SK-N-SH treated with all-trans-retinoic acid at 6 μM for 48 hours (cell line): ENCODE measurements around the gene GRK5.

Experiments used
- CREB5 ChIP-seq: fragments of 250-450 bp; sonication (Bioruptor Pico); IDR thresholded peaks from 2 replicates; pipeline ENCODE4 v1.5.1; 2020; ENCODE audit warnings: low read depth, mild to moderate bottlenecking, moderate library complexity
- CSRNP3 ChIP-seq: fragments of 250-450 bp; sonication (Bioruptor Pico); IDR thresholded peaks from 2 replicates; pipeline ENCODE4 v1.5.1; 2021; ENCODE audit warnings: mild to moderate bottlenecking, moderate library complexity
- ISL1 ChIP-seq: fragments of 250-450 bp; sonication (Bioruptor Pico); IDR thresholded peaks from 2 replicates; pipeline ENCODE4 v2.1.2; 2022; ENCODE audit warnings: mild to moderate bottlenecking, moderate library complexity
- PATZ1 ChIP-seq: fragments of 250-450 bp; sonication (Bioruptor Pico); IDR thresholded peaks from 2 replicates; pipeline ENCODE4 v1.8.0; 2020; ENCODE audit warnings: mild to moderate bottlenecking, moderate library complexity, borderline replicate concordance
- RARB ChIP-seq: fragments of 250-450 bp; sonication (Bioruptor Pico); IDR thresholded peaks from 2 replicates; pipeline ENCODE4 v1.8.0; 2021; ENCODE audit warnings: mild to moderate bottlenecking, moderate library complexity
- TCF4 ChIP-seq: fragments of 250-450 bp; sonication (Bioruptor Pico); IDR thresholded peaks from 2 replicates; pipeline ENCODE4 v1.8.0; 2021; ENCODE audit warnings: mild to moderate bottlenecking, moderate library complexity, borderline replicate concordance
- ZFP30 ChIP-seq: fragments of 450-650 bp; formaldehyde crosslinking; IDR thresholded peaks from 2 replicates; pipeline ENCODE4 v1.5.0; 2022; ENCODE audit warnings: mild to moderate bottlenecking, moderate library complexity

- no peak for TF ChIP-seq PATZ1 (CRISPR knock-in tag)
- no peak for TF ChIP-seq ISL1 (CRISPR knock-in tag)
- no peak for TF ChIP-seq CSRNP3
- TF ChIP-seq CREB5 (CRISPR knock-in tag), result no peak
- no peak for TF ChIP-seq TCF4 (CRISPR knock-in tag)
- no peak for TF ChIP-seq ZFP30
- no peak for TF ChIP-seq RARB (CRISPR knock-in tag)
These were observed 10.7 kb downstream of the GRK5 start for GRCh38 chr10:119217991-119218490.
